A673 (cell line): ENCODE results near the gene ARF6.

ENCODE experiments used
- EZH2 ChIP-seq: fragments of 200-600 bp; sonication (generic); IDR thresholded peaks from 2 replicates; pipeline ENCODE4 v1.6.1; 2017; ENCODE audit warnings: borderline replicate concordance, low read depth, mild to moderate bottlenecking, mixed read lengths, antibody characterized with exemption, low read length; ENCODE audit not compliant: poor library complexity, severe bottlenecking
- TF ChIP-seq, protein P1 (sequence below): fragments of 300-800, 200-600 bp; sonication (generic); conservative IDR thresholded peaks from 2 replicates; pipeline ENCODE4 v1.5.1; 2017; ENCODE audit warnings: low read depth, mild to moderate bottlenecking, antibody characterized with exemption, low read length, moderate library complexity, mixed read lengths

DNA sequence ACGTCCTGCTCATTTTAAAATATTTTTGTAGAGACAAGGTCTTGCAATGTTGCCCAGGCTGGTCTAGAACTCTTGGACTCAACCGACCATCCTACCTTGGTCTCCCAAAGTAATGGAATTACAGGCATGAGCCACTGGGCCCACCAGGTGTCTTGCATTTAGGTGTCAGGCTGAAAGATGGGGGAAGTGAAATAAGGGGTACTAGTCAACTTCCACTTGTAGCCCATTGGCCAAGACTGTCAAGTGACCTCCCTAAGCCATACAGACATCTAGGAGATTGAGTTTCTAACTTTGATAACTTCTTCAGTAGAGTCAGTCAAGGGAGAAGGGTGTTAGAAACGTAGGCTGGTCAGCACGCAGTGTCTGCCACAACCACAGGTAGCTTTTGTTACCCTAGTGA is 32.0 kb downstream of the ARF6 start:
- TF ChIP-seq, protein P1, sequence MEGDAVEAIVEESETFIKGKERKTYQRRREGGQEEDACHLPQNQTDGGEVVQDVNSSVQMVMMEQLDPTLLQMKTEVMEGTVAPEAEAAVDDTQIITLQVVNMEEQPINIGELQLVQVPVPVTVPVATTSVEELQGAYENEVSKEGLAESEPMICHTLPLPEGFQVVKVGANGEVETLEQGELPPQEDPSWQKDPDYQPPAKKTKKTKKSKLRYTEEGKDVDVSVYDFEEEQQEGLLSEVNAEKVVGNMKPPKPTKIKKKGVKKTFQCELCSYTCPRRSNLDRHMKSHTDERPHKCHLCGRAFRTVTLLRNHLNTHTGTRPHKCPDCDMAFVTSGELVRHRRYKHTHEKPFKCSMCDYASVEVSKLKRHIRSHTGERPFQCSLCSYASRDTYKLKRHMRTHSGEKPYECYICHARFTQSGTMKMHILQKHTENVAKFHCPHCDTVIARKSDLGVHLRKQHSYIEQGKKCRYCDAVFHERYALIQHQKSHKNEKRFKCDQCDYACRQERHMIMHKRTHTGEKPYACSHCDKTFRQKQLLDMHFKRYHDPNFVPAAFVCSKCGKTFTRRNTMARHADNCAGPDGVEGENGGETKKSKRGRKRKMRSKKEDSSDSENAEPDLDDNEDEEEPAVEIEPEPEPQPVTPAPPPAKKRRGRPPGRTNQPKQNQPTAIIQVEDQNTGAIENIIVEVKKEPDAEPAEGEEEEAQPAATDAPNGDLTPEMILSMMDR: no peak
- TF ChIP-seq EZH2: no peak
